Measurements from ENCODE around the gene RASA1.
"Not testable (repeated sequence)": the region's sequence is repeated elsewhere in the genome, so short reads cannot be mapped to it uniquely, and the experiment has no call there.

Gene RASA1

DNA sequence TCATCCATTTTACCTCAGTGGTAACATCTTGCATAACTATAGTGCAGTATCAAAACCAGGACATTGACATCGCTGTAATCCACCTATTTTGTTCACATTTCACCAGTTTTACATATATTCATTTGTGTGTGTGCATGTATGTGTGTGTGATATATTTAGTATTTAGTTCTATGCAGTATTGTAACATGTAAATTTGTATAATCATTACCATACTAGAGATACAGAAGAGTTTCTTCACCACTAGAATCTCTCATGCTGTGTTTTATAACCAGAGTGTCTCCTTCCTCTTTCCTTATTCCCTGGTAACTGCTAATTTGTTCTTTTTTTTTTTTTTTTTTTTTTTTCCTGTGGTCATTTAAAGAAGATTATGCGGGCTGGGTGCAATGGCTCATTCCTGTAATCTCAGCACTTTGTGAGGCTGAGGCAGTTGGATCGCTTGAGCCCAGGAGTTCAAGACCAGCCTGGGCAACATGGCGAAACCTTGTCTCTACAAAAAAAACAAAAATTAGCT, 11.0 kb downstream of the RASA1 start:
- H3K4me3 ChIP-seq (ENCODE audit: low read depth, low read length) = no peak overlapping the region
- TF ChIP-seq, protein P1, sequence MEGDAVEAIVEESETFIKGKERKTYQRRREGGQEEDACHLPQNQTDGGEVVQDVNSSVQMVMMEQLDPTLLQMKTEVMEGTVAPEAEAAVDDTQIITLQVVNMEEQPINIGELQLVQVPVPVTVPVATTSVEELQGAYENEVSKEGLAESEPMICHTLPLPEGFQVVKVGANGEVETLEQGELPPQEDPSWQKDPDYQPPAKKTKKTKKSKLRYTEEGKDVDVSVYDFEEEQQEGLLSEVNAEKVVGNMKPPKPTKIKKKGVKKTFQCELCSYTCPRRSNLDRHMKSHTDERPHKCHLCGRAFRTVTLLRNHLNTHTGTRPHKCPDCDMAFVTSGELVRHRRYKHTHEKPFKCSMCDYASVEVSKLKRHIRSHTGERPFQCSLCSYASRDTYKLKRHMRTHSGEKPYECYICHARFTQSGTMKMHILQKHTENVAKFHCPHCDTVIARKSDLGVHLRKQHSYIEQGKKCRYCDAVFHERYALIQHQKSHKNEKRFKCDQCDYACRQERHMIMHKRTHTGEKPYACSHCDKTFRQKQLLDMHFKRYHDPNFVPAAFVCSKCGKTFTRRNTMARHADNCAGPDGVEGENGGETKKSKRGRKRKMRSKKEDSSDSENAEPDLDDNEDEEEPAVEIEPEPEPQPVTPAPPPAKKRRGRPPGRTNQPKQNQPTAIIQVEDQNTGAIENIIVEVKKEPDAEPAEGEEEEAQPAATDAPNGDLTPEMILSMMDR (IDR thresholded peaks at IDR 0.05; ENCODE audit: borderline replicate concordance, insufficient read depth, low read depth, low read length) = no peak

DNA sequence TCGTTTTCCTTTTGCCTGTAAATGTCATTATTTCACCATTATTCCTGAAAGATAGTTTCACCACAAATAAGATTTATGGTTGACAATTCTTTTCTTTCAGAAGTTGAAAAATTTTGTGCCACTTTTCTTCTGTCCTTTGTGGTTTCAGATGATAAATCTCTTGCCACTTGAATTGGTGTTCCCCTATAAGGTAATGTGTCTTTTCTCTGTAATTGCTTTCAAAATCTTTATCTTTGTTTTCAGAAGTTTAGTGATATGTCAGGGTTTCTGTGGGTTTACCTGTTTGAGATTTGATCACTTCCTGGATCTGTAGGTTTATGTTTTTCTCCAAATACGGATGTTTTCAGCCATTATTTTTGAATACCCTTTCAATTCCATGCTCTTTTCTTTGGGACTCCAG, 14.6 kb downstream of the RASA1 start:
- H3K4me3 ChIP-seq (ENCODE audit: low read depth, low read length) = no peak overlapping the region
- TF ChIP-seq, protein P1 (IDR thresholded peaks at IDR 0.05; ENCODE audit: borderline replicate concordance, insufficient read depth, low read depth, low read length) = no peak

- not testable (repeated sequence) for H3K4me3 ChIP-seq (ENCODE audit: low read depth, low read length)
Observed at GRCh38 chr5:87287266-87287665, 19.6 kb downstream of the RASA1 start.

- no peak overlapping the region for H3K4me3 ChIP-seq (ENCODE audit: low read depth, low read length)
- TF ChIP-seq, protein P1 (IDR thresholded peaks at IDR 0.05; ENCODE audit: borderline replicate concordance, insufficient read depth, low read depth, low read length) = no peak
Observed at GRCh38 chr5:87298692-87299362, 31.1 kb downstream of the RASA1 start.

DNA sequence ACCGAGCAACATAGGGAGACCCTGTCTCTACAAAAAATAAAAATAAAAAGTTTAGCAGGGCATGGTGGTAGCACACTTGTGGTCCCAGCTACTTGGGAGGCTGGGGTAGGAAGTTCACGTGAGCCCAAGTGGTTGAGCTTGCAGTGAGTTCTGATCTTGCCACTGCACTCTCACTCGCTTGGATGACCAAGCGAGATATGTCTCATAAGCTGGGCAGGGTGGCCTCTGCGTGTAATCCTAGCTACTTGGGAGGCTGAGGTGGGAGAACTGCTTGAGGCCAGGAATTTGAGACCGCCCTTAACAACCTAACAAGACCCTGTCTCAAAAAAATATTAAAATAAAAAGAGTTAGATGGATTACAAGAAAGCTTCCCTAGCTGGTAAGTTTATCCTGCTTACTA, 32.5 kb downstream of the RASA1 start:
- TF ChIP-seq, protein P1 (IDR thresholded peaks at IDR 0.05; ENCODE audit: borderline replicate concordance, insufficient read depth, low read depth, low read length) = no peak
- no peak overlapping the region for H3K4me3 ChIP-seq (ENCODE audit: low read depth, low read length)

GRCh38 chr5:87300744-87301143, 33.1 kb downstream of the RASA1 start:
- TF ChIP-seq, protein P1 (IDR thresholded peaks at IDR 0.05; ENCODE audit: borderline replicate concordance, insufficient read depth, low read depth, low read length) = no peak
- H3K4me3 ChIP-seq (ENCODE audit: low read depth, low read length) = no peak overlapping the region

- TF ChIP-seq, protein P1 (IDR thresholded peaks at IDR 0.05; ENCODE audit: borderline replicate concordance, insufficient read depth, low read depth, low read length) = no peak
Observed at GRCh38 chr5:87302061-87302460, 34.4 kb downstream of the RASA1 start.

More at GRCh38 chr5:87302061-87302460, 34.4 kb downstream of the RASA1 start:
- H3K4me3 ChIP-seq (ENCODE audit: low read depth, low read length) = no peak overlapping the region
